HG02981 (cell line): Measurements from ENCODE around the gene POMGNT1.
A peak's percentile ranks its signal among the peaks of the same experiment; 100 is the strongest.

Experiments
- ATAC-seq: cut with Tn5 transposase; IDR thresholded peaks from one replicate; pipeline ENCODE4 v1.9.1; 2021; ENCODE audit warnings: mild to moderate bottlenecking, moderate library complexity; ENCODE audit not compliant: unreplicated experiment

The POMGNT1 gene

DNA sequence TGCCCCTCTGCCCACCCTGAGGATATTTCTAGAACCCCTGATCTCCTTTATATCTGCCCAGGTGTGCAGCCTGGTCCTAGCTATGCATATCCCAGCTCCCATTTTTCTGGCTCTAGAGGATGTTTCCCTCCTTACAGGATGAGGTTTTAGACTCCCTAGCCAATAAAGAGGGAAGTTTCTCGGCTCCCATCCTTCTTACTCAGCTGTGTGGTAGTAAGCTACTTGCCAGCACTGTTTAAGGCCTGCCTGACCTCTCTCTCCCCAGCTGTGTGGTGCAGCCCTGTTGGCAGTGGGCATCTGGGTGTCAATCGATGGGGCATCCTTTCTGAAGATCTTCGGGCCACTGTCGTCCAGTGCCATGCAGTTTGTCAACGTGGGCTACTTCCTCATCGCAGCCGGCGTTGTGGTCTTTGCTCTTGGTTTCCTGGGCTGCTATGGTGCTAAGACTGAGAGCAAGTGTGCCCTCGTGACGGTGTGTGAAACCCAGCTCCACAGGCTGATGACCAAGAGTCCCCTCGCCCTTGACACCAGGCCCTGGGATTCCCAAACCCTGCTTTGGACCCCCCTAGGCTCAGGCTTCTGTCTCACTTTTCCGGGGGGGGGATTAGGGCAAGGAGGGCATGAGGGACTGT lies 14.2 kb downstream of the POMGNT1 start:
- ATAC-seq, result peak; percentile 55

- no peak for ATAC-seq
These were observed 15.0 kb downstream of the POMGNT1 start for GRCh38 chr1:46183079-46183847.

DNA sequence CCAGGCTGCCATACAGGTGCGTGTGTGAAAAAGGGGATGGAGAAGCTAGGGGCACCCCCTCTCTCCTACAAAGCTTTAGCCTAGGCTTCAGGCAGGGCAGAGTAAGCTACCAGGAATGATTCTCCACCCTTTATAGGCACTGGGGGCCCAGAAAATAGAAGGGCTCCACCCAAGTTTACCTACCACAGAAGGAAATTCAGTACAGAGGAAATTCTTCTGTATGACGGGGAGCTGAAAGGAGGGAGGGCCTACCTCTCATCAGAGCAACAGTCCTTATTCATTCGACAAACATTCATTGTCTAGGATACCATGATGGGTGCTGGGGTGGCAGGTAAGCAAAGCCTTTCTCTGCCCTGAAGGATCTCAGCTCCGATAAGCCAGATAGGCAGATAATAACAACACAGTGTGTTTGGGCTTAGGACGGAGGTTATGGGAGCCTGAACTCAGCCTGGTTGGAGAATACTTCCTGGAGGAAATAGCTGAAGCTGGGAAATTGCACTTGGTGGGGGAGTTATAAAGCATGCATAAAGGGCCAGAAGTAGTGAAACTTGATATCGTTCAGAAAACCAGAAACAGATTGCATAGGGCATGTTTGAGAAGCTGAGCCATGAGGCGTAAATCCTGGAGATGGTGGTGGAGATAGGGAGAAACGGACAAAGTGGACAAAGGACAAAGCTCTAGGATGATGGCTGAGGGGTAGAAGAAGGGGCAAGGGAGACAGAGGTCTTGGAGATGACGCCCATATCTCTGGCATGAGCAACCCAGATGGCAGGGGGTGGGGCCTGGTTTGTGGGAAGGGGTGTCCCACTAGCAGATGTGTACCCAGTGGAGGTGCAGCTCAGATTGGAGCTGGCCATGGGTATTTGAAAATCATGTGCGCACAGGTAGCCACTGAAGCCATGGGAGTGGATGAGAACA lies 16.6 kb downstream of the POMGNT1 start:
- no peak for ATAC-seq

- no peak for ATAC-seq
These were observed 18.1 kb downstream of the POMGNT1 start for GRCh38 chr1:46180082-46180616.

GRCh38 chr1:46179138-46180081 lies 18.8 kb downstream of the POMGNT1 start:
- ATAC-seq, result peak; percentile 54

DNA sequence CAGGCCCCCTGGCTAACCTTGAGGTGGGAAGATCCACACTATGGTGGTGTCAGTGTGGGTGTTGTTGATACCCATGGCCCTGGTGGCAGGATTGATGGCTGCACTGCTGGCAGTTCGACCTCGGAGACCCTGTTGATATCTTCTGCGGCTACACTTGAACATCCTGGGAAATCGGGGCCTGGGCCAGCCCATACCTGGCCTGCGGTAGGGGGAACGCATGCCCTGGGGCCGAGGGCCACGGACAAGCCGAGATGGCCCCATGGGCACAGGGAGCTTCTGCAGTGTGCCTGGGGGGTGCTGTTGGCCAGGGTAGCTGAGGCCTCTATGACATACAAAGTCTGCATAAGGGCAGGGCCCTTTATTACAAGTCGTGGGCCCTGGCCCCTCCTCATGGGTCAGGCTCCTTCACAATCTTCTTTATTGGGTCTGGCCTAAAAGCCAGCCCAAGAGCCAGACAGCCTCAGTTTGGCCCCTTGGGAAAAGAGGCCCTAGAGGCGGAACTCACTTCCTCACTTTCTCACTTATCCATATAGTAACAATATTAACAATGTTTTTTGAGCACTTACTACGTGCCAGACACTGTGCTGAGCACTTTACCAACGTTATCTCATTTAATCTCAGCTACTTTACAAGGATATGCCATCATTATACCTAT lies 21.9 kb downstream of the POMGNT1 start, which contains the start of gene P3R3URF:
TSS of gene P3R3URF (minus strand) at position 278 of the 655 bp plus-strand sequence. CDS start at position 261, 17 bp downstream.
- no peak for ATAC-seq

DNA sequence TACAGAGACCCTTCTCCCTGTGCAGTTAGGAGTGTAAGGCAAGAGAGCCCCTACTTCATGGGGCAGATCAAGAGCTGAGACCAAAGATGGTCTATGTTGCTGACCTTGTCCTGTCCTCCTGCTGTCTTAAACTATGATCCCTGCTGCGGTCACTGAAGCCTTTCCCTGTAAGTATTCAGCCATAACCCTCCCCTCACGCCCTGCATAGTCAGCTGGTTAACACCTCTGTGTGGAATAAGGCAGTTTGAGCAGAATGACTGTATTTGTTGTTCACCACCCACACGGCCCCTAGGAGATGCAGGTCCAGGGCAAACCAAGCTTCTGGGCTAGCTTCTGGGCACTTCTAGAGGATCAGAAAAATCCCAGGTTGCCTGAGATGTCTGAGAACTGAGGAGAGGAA lies 23.0 kb downstream of the POMGNT1 start:
- no peak for ATAC-seq

- no peak for ATAC-seq
These were observed 23.6 kb downstream of the POMGNT1 start, which contains the start of gene TSPAN1 for GRCh38 chr1:46174448-46175231. Gene TSPAN1, plus strand, starts transcription at chr1:46175087. Its CDS starts 6,021 bp downstream, at chr1:46181108.

DNA sequence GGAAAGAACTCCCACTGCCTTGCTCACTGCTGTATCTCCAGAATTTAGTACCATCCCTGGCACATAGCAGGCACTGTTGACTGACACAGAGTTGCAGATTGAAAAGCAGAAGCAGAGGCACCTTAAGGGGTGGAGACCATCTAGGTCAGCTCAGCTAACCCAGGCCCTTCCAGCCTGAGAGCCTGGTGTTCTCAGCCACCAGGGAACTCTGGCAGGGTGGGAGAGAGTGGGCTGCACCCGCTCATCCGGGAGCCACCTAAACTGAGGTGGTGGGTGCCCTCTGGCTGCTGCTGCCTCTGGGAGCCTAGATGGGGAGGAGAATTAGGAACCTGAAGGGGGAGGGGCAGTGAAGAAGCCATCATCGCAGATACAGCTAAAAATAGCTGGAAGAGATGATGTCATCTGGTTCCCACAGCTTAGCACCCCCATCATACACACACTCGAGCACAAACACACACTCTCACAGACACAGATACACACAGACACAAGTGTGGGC lies 24.8 kb downstream of the POMGNT1 start:
- ATAC-seq, result no peak

DNA sequence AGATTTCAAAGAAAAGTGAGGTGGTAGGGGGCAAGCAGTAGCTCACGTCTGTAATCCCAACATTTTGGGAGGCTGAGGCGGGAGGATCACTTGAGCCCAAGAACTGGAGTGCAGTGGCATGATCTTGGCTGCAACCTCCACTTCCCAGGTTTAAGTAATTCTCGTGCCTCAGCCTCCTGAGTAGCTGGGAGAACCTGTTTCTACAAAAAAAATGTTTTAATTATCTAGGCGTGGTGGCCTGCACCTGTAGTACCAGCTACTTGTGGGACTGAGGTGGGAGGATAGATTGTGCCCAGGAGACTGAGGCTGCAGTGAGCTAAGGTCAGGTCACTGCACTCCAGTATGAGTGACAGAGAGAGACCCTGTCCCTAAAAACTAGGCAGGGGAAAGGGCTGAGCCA lies 25.9 kb downstream of the POMGNT1 start:
- ATAC-seq, result no peak

GRCh38 chr1:46171871-46172270 lies 26.4 kb downstream of the POMGNT1 start:
- ATAC-seq, result no peak

GRCh38 chr1:46171351-46171750 lies 26.9 kb downstream of the POMGNT1 start:
- no peak for ATAC-seq

- no peak for ATAC-seq
These were observed 28.3 kb downstream of the POMGNT1 start for GRCh38 chr1:46169811-46170454.

GRCh38 chr1:46168477-46168876 lies 29.8 kb downstream of the POMGNT1 start:
- no peak for ATAC-seq

DNA sequence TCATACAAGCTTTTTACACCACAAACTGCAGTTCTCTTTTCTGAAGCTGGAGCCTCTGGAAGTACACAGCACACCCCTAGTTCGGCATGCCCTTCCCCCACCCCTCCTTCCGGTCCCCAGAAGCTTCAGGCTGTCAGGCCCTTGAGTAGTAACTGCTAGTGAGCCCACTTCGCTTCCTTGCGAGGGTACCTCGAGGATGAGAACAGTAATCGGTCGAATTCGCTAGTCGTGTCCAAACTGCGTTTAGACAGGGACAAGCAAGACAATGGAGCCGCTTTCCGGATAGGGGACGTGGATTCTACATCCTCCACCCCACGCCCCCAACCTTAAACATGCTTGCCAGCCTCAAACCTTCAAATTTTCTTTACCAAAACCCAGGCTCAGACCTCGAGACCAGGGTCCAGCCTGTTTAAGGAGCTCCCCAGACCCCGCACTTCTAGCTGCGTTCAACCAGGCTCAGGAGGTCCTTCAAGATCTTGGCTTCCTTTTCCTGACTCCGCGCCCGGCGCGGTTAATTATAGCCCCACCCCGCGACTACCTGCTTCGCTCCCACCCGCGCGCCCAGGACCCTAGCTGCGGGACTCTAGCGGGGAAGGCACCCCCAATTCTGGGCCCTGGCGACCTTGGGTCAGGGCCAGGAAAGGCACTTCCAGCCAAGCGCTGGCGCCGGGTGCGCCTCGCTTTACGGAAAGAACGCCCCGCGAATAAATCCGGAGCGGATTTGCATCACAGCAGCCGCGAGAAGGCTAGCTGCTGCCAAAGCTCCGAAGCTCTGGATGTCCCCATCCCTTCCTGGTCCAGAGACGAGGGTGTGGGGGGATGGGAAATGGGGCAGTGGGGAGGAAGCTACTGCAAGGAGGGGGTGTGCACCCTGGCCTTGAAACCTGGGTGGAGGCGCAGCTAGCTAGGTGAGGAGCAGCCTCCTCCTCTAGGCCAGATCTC lies 31.4 kb downstream of the POMGNT1 start:
- no peak for ATAC-seq

GRCh38 chr1:46160212-46160611 lies 38.0 kb downstream of the POMGNT1 start:
- ATAC-seq, result no peak

GRCh38 chr1:46159516-46159915 lies 38.7 kb downstream of the POMGNT1 start:
- no peak for ATAC-seq
